Type B pancreatic cell (in vitro differentiated cells): ENCODE measurements around the gene PRDM16. TPM values are rescaled to one million over a fixed set of nuclear protein-coding genes. Genes with fewer than 3 reads are reported as not detected.

Source experiments
- DNase-seq: peaks from one replicate; pipeline ENCODE4 v3.0.0; 2021; ENCODE audit warnings: mixed read lengths; ENCODE audit not compliant: unreplicated experiment; ENCODE audit errors: extremely low spot score
- H3K27ac Mint-ChIP-seq: 2 replicates; pipeline ENCODE4 v1.8.0; 2021; ENCODE audit warnings: mild to moderate bottlenecking, mixed read lengths
- H3K27me3 Mint-ChIP-seq: 2 replicates; pipeline ENCODE4 v1.8.0; 2021; ENCODE audit warnings: mixed read lengths
- H3K36me3 Mint-ChIP-seq: 2 replicates; pipeline ENCODE4 v1.8.0; 2021; ENCODE audit warnings: mixed read lengths
- H3K4me1 Mint-ChIP-seq: one replicate; pipeline ENCODE4 v1.8.0; 2021; ENCODE audit warnings: mixed read lengths; ENCODE audit not compliant: unreplicated experiment
- H3K4me3 Mint-ChIP-seq: 2 replicates; pipeline ENCODE4 v1.8.0; 2021; ENCODE audit warnings: mild to moderate bottlenecking, mixed read lengths
- H3K9me3 Mint-ChIP-seq: 2 replicates; pipeline ENCODE4 v1.8.0; 2021; ENCODE audit warnings: mixed read lengths
- total RNA-seq: library from RNA; stranded (reverse); gene quantifications from 2 replicates; pipeline ENCODE4 v1.2.1, GENCODE V29; 2021; ENCODE audit warnings: low replicate concordance
- TF ChIP-seq, protein P1 (sequence below): fragments of 200-600 bp; sonication (generic); conservative IDR thresholded peaks from 2 replicates; pipeline ENCODE4 v1.5.0; 2021; ENCODE audit warnings: antibody characterized with exemption, mild to moderate bottlenecking

The PRDM16 gene
- total RNA-seq, 1 donor from 2014 or later: 23.6 TPM

DNA sequence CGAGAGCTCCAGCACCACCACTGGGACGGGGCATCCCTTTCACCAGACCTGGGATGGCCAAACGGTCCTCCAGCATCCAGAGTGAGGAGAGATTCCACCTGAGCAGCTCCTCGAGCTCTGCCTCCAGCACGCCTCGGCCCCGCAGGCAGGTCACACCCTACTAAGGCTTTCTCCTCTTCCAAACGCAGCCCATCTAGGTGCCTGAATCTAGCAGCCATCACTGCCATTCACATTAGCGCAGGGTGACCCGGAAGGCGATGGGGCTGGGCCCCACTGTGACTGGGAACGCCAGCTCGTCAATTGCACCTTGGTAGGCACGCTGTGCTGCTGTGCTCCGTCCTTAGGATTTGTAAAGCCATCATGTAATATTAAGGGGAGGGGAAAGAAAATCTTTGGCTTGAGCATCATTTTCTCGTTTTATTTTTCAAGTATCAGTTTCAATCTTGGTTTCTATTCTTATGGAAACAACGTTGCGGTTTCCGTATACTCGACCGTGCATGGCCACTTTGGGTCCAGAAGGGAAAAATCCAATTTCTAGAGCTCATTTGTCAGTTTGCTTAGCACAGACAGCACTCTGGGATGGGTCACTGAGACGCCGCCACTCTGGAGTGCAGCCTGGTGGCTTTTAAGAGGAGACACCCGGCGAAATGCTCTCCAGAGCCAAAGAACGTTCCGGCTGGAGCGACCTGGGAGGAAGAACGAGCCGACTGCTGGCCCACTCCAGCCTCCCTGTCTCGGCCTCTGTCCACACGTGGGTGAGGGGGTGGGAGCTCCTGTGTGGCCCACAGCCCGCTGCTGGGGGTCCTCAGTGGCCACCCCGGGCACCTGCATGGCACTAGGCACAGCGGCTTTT is 173.6 kb downstream of the PRDM16 start:
- Mint-ChIP-seq H3K27ac (no peak overlapping the region), H3K27me3 (peaks cover 29% of the 10 kb centered on the region), H3K4me1 (peaks cover 24% of the 10 kb centered on the region), H3K36me3 (no peaks in the 10 kb centered on the region), H3K4me3 (no peak overlapping the region), H3K9me3 (no peaks in the 10 kb centered on the region)
- DNase-seq: no peak
- TF ChIP-seq, protein P1, sequence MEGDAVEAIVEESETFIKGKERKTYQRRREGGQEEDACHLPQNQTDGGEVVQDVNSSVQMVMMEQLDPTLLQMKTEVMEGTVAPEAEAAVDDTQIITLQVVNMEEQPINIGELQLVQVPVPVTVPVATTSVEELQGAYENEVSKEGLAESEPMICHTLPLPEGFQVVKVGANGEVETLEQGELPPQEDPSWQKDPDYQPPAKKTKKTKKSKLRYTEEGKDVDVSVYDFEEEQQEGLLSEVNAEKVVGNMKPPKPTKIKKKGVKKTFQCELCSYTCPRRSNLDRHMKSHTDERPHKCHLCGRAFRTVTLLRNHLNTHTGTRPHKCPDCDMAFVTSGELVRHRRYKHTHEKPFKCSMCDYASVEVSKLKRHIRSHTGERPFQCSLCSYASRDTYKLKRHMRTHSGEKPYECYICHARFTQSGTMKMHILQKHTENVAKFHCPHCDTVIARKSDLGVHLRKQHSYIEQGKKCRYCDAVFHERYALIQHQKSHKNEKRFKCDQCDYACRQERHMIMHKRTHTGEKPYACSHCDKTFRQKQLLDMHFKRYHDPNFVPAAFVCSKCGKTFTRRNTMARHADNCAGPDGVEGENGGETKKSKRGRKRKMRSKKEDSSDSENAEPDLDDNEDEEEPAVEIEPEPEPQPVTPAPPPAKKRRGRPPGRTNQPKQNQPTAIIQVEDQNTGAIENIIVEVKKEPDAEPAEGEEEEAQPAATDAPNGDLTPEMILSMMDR: no peak

DNA sequence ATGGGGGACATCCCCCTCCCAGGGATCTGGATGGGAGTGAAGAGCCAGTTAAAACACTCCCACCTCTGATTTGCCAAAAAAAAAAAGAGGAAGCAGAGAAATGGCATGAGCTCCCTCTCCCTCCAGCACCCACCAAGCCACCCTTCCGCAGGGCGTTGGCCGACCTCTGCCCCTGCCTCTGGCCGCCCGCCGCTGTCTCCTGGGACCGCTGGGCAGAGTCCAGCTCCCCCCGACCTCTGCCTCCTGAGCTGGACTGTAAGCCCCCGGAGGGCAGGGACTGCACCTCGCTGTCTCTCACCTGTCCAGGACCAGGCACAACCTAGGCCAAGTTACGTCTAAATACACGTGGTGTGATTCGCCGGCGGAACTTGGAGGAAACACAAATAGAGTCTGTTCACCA is 174.3 kb downstream of the PRDM16 start:
- H3K9me3 Mint-ChIP-seq: no peaks in the 10 kb centered on the region
- DNase-seq: no peak
- TF ChIP-seq, protein P1: no peak
- no peaks in the 10 kb centered on the region for H3K36me3 Mint-ChIP-seq
- H3K27me3 Mint-ChIP-seq: peaks cover 35% of the 10 kb centered on the region
- H3K4me3 Mint-ChIP-seq: no peak overlapping the region
- H3K27ac Mint-ChIP-seq: no peak overlapping the region
- H3K4me1 Mint-ChIP-seq: peaks cover 31% of the 10 kb centered on the region

DNA sequence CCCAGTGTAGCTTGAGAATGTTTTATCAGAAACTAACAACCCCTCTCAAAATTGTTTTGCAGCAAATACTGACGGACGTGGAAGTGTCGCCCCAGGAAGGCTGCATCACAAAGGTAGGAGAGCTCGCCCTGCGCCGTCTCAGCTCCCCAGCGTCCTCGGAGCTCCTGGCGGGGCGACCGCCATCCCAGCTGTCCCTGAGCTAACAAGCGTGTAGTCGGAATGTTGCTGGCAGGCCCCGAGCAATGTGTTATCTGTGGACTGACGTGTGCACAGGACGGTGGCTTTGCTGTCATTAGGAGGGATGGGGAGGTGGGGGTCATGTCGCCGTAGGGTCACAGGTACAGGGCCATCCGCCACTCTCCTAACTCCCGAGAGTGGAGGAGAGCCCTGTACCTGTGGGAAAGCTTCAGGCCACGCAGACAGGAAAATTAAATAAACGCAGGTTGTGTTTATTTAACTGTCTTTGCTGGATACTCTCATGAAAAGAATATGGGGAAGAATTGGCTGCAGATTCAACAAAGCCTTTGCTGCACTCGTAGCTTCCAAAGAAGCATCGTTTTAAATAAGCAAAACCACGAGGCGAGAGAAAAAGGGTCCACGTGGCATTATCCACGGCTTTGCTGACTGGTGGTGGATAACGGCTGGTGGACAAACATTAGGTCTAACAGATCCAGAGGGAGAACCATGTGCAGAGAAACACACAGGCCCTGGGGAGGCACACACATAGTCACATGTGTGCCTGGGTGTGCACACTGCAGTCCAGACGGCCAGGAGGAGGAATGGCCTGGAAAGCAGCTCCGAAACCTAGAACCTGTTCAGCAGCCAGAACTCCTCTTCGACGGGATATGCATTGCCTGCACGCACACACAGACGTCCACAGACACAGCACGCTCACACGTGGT is 175.3 kb downstream of the PRDM16 start:
- Mint-ChIP-seq H3K36me3 (no peaks in the 10 kb centered on the region), H3K4me1 (peaks cover 39% of the 10 kb centered on the region), H3K27ac (peak overlapping the region; percentile 57), H3K9me3 (no peaks in the 10 kb centered on the region), H3K27me3 (peaks cover 44% of the 10 kb centered on the region), H3K4me3 (peak overlapping the region; percentile 54)
- TF ChIP-seq, protein P1: no peak
- no peak for DNase-seq

DNA sequence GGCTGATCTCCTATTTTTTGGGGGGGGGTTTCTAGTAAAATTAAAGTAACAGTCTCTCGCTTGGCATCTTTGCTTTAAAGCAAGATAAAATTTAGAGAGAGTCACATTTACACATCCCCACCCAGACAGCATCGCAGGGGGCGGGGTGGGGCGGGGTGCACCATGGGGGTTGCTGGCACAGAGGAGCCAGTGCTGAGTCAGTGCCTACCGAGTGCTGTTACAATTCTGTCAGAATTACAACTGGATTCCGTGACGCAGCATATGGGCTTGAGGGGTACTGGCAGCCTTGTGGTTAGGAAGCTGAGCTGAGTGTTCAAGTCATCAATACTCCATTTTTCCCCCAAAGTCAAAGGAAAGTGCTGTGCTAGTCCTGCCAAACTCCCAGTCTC is 175.9 kb downstream of the PRDM16 start:
- H3K36me3 Mint-ChIP-seq: no peaks in the 10 kb centered on the region
- peaks cover 50% of the 10 kb centered on the region for H3K27me3 Mint-ChIP-seq
- no peak for DNase-seq
- H3K4me1 Mint-ChIP-seq: peaks cover 44% of the 10 kb centered on the region
- H3K4me3 Mint-ChIP-seq: peak overlapping the region; percentile 54
- TF ChIP-seq, protein P1: no peak
- no peaks in the 10 kb centered on the region for H3K9me3 Mint-ChIP-seq
- H3K27ac Mint-ChIP-seq: no peak overlapping the region

DNA sequence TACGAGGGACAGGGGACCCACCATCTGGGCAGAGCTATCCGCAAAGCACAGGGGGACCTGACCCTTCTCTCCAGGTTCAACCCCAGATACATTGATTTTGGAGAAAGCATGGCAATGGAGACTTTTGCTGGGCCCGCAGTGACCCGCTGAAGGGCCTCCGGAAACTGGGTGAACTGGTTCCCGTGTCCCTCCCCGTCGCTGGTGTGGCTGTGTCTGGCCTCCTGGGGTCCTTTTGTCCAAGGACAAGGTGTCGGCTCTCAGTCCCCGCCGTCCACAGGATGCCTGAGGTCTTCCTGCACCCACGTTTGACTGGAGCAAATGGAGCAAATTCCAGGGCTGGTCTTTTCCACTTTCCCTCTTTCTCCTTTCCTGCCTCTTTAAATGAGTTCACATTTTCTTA is 176.3 kb downstream of the PRDM16 start:
- no peak overlapping the region for H3K27ac Mint-ChIP-seq
- H3K9me3 Mint-ChIP-seq: no peaks in the 10 kb centered on the region
- H3K4me1 Mint-ChIP-seq: peaks cover 45% of the 10 kb centered on the region
- H3K4me3 Mint-ChIP-seq: no peak overlapping the region
- no peaks in the 10 kb centered on the region for H3K36me3 Mint-ChIP-seq
- peaks cover 50% of the 10 kb centered on the region for H3K27me3 Mint-ChIP-seq
- DNase-seq: no peak
- TF ChIP-seq, protein P1: no peak
